Chondrocyte (in vitro differentiated cells): Measurements from ENCODE around the gene IGSF6. TPM values are rescaled to one million over a fixed set of nuclear protein-coding genes. Genes with fewer than 3 reads are reported as not detected.

Experiments used
- DNase-seq: peaks from one replicate; pipeline ENCODE4 v3.0.0; 2021; ENCODE audit warnings: mixed read lengths, low spot score
- H3K27ac Mint-ChIP-seq: one replicate; pipeline ENCODE4 v1.8.0; 2021; ENCODE audit warnings: mild to moderate bottlenecking, moderate library complexity, mixed read lengths; ENCODE audit not compliant: unreplicated experiment
- H3K27me3 Mint-ChIP-seq: 2 replicates; pipeline ENCODE4 v1.8.0; 2021; ENCODE audit warnings: low read depth, mixed read lengths
- H3K36me3 Mint-ChIP-seq: 2 replicates; pipeline ENCODE4 v1.8.0; 2021; ENCODE audit warnings: low read depth, mixed read lengths
- H3K4me1 Mint-ChIP-seq: 2 replicates; pipeline ENCODE4 v1.8.0; 2021; ENCODE audit warnings: low read depth, mild to moderate bottlenecking, mixed read lengths
- H3K4me3 Mint-ChIP-seq: one replicate; pipeline ENCODE4 v1.8.0; 2021; ENCODE audit warnings: mild to moderate bottlenecking, moderate library complexity, mixed read lengths; ENCODE audit not compliant: unreplicated experiment
- H3K9me3 Mint-ChIP-seq: 2 replicates; pipeline ENCODE4 v1.8.0; 2021; ENCODE audit warnings: low read depth, mixed read lengths
- CTCF ChIP-seq: fragments of 200-600 bp; sonication (generic); IDR thresholded peaks from 2 replicates; pipeline ENCODE4 v1.5.0; 2021; ENCODE audit warnings: antibody characterized with exemption, mild to moderate bottlenecking, moderate library complexity
- total RNA-seq: library from RNA; stranded (reverse); gene quantifications from 3 replicates; pipeline ENCODE4 v1.2.1, GENCODE V29; 2021

The IGSF6 gene
- total RNA-seq, 1 donor from 2014 or later, result not detected

DNA sequence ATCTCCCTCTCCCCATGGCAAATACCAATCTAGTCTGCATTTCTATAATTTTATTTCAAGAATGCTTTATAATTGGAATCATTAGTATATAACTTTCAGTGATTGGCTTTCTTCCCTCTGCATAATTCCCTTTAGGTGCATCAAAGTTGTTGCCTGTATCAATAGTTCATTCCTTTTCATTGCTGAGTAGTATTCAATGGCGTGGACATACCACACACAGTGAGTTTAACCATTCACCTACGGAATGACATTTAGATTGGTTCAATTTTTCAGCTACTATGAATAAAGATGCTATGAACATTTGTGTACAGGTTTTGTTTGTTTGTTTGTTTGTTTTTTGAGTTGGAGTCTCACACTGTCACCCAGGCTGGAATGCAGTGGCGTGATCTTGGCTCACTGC is 21.1 kb upstream of the IGSF6 start:
- DNase-seq, result no peak
- H3K9me3 Mint-ChIP-seq, result peaks cover 9% of the 10 kb centered on the region
- no peaks in the 10 kb centered on the region for H3K27me3 Mint-ChIP-seq
- H3K27ac Mint-ChIP-seq, result no peak overlapping the region
- no peaks in the 10 kb centered on the region for H3K4me1 Mint-ChIP-seq
- peaks cover 3% of the 10 kb centered on the region for H3K36me3 Mint-ChIP-seq
- TF ChIP-seq CTCF, result no peak
- H3K4me3 Mint-ChIP-seq, result no peak overlapping the region

DNA sequence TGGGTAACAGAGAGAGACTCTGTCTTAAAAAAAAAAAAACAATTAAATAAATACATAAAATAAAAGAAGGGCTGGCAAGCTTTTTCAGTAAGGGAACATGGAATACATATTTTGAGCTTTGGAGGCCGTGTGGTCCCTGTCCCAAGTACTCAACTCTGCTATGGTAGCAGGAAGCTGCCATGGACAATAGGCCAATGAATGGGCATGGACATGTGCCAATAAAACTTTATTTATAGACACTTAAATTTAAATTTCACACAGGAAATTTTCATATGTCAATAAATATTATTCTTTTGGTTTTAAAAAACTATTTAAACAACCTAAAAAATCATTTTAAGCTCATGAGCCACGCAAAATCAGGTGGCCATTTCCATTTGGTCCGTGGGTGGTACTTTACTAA is 15.2 kb upstream of the IGSF6 start:
- Mint-ChIP-seq H3K27me3 (no peaks in the 10 kb centered on the region), H3K4me1 (no peaks in the 10 kb centered on the region), H3K4me3 (no peak overlapping the region), H3K27ac (no peak overlapping the region), H3K36me3 (no peaks in the 10 kb centered on the region), H3K9me3 (no peaks in the 10 kb centered on the region)
- TF ChIP-seq CTCF, result no peak
- no peak for DNase-seq

- H3K4me3 Mint-ChIP-seq, result no peak overlapping the region
- H3K27me3 Mint-ChIP-seq, result no peaks in the 10 kb centered on the region
- H3K4me1 Mint-ChIP-seq, result no peaks in the 10 kb centered on the region
- DNase-seq, result no peak
- no peaks in the 10 kb centered on the region for H3K36me3 Mint-ChIP-seq
- no peaks in the 10 kb centered on the region for H3K9me3 Mint-ChIP-seq
- no peak for TF ChIP-seq CTCF
- no peak overlapping the region for H3K27ac Mint-ChIP-seq
Measured at GRCh38 chr16:21666772-21667171, 14.4 kb upstream of the IGSF6 start.

GRCh38 chr16:21664801-21665492 is 12.5 kb upstream of the IGSF6 start:
- H3K27me3 Mint-ChIP-seq, result no peaks in the 10 kb centered on the region
- no peaks in the 10 kb centered on the region for H3K36me3 Mint-ChIP-seq
- no peaks in the 10 kb centered on the region for H3K9me3 Mint-ChIP-seq

More at GRCh38 chr16:21664801-21665492, 12.5 kb upstream of the IGSF6 start:
- Mint-ChIP-seq H3K4me3 (no peak overlapping the region), H3K27ac (no peak overlapping the region), H3K4me1 (no peaks in the 10 kb centered on the region)
- no peak for TF ChIP-seq CTCF
- DNase-seq, result no peak
